Ecto neural progenitor cell (in vitro differentiated cells): ENCODE measurements around the gene FOXM1.

Experiments used
- DNase-seq: peaks from one replicate; pipeline ENCODE4 v3.0.0-alpha.2; 2018; ENCODE audit warnings: low spot score

The FOXM1 gene, protein sequence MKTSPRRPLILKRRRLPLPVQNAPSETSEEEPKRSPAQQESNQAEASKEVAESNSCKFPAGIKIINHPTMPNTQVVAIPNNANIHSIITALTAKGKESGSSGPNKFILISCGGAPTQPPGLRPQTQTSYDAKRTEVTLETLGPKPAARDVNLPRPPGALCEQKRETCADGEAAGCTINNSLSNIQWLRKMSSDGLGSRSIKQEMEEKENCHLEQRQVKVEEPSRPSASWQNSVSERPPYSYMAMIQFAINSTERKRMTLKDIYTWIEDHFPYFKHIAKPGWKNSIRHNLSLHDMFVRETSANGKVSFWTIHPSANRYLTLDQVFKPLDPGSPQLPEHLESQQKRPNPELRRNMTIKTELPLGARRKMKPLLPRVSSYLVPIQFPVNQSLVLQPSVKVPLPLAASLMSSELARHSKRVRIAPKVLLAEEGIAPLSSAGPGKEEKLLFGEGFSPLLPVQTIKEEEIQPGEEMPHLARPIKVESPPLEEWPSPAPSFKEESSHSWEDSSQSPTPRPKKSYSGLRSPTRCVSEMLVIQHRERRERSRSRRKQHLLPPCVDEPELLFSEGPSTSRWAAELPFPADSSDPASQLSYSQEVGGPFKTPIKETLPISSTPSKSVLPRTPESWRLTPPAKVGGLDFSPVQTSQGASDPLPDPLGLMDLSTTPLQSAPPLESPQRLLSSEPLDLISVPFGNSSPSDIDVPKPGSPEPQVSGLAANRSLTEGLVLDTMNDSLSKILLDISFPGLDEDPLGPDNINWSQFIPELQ

DNA sequence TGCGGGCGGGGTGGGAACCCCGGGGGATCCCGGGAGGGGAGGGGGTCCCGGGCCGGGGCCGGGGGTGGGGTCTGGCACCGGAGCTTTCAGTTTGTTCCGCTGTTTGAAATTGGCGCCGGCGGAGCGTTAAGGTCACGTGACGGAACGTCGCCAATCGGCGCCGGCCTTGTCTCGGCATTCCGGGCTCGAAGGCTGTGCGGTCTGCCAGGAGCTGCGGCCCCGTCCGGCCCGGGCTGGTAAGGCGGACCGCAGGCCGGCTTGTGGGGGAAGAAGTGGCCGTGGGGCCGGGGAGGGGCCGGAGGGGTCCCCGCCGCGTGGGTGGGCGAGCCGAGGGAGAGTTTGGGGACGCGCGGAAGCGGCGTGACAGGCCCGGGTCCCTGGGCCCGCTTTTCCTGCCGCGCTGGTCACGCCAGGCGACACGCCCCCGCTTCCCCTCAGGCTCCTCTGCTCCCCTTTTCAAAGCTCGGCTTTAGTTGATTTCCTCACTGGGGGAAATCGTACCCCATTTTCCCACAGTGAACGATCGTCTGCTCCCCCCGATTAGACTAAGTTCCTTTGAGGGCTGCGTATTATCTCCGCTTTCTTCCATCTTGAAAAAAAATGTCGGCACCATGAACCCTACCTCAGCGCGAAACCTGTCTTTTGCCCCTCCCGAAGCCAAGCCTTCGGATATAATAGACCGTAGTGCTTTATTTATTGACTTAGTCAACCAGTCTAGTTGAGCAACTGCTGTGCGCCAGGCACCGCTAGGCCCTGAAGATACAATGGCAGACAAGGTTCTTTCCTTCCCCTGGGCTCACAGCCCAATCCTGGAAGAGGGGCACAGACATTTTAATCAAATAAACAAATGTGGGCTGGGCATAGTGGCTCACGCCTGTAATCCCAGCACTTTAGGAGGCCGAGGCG lies at the start of gene FOXM1, which contains the start of gene RHNO1:
Gene FOXM1 (minus strand): TSS at position 128 of the 906 bp plus-strand sequence. CDS start 2,696 bp downstream, outside the sequence.
Gene RHNO1 (plus strand): TSS at position 177 of the 906 bp plus-strand sequence. CDS start 8,144 bp downstream, outside the sequence.
- peak; percentile 99 for DNase-seq

DNA sequence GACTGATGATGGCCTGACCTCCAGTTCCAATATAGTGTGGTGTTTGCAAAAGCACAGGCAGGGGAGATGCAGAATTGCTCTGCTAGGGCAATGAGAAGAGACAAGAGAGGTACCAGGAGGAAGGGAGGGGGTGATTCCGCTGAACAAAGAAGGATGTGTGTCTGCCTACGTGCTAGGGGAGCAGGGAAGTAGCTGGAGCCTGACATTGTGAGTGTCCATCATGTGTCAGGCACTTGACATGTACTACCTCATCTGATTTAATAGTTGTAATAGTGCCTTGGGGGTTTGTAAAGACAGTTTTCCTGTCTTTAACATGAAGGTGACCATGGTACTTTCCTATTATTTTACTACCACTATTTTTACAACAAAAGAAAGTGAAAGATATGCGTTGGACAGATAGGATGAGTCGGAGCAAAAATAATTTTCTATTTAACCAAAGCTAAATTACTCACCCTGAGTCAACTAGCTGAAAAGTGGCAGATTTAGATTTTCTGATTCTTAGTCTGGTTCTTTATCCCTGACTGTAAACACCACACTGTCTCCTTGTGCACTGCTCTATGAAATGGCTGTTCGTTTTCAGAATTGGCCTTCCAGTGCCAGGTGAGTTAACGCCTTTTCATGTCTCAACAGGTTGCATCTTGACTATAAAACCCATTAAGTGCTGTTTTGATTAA lies 48.5 kb upstream of the FOXM1 start:
- DNase-seq, result no peak

DNA sequence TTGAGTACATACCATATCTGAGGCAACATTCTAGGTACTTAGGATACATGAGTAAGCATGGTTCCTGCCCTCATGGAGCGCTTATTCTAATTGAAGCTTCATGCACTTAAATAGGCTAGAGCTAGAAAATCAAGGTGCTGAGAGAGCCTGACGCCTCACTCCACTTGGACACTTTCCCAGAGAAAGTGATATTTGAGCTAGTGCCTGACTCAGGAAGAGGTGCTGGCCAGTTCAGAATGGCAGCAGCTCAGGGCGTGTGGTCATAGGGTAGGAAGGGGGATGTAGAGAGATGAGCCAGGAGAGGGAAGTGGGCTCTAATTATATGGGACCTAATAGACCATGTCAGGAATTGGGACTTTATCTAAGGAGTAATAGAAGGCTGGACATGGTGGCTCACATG lies 47.0 kb upstream of the FOXM1 start:
- DNase-seq, result no peak

DNA sequence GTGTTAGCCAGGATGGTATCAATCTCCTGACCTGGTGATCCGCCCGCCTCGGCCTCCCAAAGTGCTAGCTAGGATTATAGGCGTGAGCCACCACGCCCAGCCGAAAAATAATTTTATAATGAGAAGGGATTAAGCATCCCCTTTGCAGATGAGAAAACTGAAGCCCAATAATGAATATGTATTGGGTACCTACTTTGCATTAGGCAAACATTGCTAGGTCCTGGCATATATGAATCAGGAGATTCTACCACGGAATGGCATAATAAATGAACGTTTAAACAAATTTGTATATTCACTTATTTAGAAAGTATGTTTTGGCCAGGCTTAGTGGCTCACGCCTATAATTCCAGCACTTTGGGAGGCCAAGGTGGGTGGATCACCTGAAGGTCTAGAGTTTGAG lies 46.1 kb upstream of the FOXM1 start:
- no peak for DNase-seq

DNA sequence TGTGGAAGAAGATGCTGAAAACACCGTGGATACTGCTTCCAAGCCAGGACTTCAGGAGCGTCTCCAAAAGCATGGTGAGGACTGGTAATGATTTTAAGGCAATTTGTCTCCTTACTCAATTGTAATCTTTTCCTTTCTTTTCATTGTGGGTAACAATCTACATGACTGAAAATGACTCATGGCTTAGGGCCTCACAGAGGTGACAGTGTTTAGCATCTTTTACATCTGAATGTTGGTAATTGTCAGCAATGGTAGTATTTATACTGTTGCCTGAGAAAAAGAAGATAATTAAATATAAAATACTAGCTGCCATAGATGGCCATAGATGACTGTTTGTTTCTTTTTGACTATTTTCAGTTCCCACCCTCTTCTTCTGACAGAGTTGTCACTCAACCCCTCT lies 45.4 kb upstream of the FOXM1 start:
- no peak for DNase-seq

DNA sequence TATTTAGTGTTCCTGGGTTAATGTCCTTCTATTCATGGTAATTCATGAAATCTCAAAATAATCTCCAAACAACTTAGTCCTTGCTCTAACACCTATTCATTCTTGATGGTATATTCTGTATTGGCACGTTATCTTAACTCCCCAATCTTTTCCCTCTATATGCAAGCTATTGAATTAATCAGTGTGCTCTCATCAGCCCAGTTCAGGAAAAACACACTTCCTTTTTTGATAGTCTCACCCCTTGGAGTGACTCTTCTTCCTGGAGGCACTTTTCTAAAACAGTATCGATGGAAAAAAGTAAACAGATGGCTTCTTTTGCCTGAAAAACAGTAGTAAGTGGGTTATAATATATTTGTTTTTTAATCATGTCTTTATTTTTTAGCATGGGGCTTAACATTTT lies 42.3 kb upstream of the FOXM1 start:
- no peak for DNase-seq

DNA sequence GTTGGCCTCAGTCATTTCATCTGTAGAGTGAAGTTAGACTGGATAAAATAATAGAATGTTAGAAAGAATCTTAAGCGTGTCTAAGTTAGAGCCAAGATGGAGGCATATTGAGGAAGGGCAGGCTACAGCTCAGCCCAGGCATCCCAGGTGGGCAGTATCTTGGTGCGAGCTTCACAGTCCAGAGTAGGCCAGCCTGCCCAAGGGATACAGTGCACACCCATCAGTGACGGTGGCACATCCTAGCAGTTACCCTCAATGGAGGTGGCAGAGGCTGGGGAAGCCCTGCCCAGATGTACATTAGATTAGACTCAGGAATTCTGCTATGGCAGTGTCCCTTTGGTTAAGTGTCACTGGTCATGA lies 35.2 kb upstream of the FOXM1 start:
- DNase-seq, result no peak

DNA sequence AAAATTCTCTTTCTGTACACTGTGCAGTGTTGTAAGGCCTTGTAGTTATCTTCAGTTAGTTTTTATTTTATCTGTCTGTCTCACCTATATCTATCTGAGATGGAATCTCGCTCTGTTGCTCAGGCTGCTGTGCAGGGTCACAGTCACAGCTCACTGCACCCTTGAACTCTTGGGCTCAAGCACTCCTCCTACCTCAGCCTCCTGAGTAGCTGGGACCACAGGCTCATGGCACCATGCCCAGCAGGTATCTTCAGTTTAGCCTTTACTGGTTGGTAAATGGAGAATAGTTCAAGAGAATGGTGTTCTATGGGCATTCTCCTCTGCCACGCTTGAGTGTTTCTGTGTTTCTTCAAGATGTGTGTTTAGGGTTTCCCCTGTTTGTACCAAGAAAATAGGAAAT lies 27.3 kb upstream of the FOXM1 start:
- DNase-seq, result no peak

DNA sequence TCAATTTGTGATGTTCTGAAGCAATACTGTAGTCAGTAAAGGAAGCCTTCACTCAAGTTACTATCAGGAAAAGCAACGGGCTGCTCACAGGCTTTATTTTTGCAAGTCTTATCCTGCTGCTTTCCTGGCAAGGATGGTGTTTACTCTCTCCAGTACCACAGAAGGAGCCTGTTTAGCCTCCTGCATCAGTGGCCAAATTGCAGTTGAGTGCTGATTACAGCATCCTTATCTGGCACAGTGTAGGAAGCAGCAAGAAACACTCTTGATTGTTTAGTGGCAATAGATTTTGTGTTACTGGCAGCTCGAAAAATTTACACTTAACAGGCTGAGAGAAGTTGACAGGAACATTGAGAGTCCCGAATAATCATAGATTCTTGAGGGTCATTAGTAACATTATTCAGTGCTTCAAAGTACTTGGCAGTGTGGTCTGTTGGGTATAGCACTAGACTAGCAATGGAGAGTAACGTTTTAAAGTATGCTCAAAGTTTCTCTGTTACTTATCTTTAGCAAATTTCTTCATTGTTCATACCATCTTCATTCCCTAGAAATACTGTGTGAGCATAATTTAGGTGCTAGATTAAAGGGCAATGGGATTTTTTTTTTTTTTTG lies 25.4 kb upstream of the FOXM1 start:
- no peak for DNase-seq

DNA sequence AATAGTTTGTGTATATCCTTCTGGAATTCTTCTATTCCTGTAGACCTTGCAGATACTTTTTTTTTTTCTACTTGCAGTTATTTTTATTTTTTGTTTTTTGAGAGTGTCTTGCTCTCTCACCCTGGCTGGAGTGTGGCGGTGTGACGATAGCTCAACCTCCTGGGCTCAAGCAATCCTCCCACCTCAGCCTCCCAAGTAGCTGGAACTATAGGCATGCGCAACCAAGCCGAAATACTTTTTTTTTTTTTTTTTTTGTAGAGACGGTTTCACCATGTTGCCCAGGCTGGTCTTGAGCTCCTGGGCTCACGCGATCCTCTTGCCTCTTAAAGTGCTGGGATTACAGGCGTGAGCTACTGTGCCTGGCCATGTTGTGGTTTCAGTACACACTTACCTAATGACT lies 23.7 kb upstream of the FOXM1 start:
- no peak for DNase-seq

DNA sequence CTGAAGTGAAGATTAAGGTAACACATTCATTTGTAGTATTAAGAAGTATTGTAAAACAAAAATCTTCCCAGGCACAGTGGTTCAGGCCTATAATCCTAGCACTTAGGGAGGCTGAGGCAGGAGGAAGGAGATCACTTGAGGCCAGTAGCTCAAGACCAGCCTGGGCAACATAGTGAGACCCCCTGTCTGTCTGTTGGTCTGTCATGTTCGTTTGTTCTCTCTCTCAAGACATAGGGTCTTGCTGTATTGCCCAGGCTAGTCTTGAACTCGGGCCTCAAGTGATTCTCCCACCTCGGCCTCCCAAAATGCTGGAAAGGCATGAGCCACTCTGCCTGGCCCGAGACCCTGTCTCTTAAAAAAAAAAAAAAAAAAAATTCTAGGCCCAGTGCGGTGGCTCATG lies 20.4 kb upstream of the FOXM1 start:
- no peak for DNase-seq

DNA sequence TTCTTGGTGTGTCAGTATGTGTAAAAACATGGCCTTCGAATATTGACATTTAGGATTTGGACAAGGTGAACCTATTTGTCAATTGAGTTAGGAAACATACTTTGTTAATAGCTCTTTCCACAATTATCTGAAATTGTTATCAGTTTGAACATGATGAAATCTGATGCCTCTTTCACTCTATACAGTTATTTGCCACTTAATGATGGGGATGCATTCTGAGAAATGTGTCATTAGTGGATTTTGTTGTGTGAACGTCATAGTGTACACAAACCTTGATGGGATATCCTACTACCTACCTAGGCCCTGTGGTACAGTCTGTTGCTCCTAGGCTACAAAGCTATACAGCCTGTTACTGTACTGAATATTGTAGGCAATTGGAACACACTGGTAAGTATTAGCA lies 18.5 kb upstream of the FOXM1 start:
- DNase-seq, result no peak

DNA sequence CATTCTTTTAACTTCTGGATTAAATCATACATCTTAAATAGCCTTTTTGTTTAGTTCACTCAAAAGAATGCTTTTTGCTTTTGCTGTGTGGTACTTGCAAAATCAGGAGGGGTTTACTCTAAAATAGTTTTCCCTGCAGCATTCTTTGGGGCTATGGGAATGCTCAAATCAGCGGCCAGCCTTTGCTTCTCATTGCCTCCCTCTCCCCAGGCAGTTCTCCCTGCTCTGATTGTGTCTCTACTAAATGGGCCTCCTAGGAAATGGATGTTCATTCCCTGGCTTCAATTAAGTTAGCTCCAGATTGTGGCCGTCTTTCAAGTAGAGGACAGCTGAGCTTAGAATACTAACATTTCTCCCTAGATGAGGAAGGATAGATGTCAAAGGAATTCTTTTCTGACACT lies 18.1 kb upstream of the FOXM1 start:
- no peak for DNase-seq

DNA sequence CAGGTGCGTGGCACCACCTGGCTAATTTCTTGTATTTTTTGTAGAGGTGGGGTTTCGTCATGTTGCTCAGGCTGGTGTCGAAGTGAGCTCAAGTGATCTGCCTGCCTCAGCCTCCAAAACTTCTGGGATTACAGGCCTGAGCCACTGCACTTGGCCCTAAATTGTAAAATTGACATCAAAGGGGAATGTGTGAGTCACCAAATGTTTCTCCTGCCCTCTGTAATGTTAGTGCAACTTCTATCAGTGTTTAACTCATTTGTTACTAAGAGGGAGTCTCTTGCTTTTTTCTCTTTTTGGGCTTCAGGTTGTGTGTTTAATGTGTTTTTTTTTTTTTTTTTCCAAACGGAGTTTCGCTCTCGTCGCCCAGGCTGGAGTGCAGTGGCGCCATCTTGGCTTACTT lies 16.0 kb upstream of the FOXM1 start:
- no peak for DNase-seq

DNA sequence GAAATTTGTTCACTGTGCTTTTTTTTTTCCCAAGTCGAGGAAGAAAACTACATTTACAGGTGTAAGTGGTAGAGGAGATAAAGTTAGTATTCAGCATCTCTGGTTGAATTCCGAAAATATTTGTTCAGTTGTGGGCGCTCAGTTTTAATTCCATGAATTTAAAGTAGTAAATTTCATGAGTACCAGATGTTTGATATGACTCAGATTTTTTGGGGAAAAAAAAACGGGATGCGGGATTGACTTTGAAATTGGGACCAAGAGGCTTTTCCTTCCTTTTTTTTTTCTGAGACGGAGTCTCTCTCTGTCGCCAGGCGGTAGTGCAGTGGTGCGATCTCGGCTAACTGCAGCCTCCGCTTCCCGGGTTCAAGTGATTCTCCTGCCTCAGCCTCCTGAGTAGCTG lies 15.3 kb upstream of the FOXM1 start:
- DNase-seq, result no peak

DNA sequence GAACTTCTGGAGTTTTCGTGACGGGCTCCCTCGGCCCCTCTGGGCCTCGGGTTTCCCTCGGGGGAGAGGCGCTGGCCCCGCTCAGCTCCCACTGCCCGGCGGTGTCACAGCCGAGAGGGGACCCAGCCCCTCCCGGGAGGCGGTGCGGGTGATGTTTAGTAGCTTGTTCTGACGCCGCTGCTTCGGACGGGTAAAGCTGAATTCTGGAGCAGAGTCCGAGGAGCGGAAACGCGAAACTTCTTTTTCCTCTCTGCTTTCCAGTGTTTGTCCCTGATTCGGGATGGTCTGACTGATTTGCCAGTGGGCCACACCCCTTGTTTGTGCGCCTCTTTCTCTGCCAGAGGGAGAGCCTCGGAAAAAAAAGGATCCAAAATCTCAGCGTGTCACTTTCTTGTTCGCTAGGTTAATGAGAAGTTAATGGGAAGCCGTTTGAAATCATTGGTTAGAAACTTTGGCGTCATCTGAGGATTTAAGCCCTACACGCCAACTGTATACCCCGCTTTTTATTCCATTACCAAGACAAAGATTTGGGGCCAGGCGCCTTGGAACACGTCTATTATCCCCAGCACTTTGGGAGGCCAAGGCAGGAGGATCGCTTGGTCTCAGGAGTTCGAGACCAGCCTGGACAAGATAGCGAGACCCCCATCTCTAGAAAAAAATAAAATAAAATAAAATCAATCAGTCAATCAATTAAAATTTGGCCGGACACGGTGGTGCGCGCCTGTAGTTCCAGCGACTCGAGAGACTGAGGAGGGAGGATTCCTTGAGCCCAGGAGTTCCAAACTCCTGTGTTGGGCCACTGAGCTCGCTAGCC lies 14.5 kb upstream of the FOXM1 start:
- no peak for DNase-seq

DNA sequence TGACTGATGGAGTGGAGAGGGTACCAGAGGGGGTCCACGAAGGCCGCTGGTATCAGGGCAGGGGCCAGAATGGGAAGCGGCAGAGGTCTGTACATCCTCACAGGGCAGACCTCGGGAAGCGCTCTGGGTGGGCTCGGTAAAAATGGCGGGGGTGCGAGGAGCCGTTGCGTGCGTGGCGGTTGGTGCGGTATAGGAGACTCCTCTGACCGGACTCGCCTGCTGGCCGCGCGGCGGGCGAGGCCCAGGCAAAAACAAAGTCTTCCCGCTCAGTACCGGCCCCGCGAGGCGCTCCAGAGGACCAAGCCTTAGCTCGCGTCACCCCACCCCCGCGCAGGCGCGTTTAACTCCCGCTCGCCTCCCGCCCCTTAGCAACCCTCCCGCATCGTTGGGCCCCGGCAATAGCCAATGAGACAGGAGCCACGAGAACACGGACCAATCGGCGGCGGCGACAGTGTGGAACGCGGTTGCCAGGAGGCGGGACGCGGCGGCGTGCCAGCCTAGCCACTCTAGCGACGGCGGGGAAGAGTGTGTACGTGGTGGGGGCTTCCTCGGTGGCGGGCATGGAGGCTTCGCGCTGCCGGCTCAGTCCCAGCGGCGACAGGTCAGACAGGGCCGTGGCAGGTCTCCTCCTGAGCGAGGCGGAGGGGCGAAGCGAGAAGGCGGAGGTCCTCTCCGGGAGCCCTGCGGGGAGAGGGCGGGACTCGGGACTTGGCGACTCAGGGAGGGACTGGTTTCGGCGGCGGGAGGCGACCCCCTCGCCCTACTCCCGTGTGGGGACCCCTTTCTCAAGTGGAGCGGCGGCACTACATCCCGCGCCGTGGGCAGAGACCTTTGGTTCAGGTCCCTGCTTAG lies 13.6 kb upstream of the FOXM1 start, which contains the start of gene TULP3:
Gene TULP3 (plus strand): TSS at position 504 of the 852 bp plus-strand sequence. CDS start 57 bp downstream, at position 561.
- DNase-seq, result peak; percentile 100

DNA sequence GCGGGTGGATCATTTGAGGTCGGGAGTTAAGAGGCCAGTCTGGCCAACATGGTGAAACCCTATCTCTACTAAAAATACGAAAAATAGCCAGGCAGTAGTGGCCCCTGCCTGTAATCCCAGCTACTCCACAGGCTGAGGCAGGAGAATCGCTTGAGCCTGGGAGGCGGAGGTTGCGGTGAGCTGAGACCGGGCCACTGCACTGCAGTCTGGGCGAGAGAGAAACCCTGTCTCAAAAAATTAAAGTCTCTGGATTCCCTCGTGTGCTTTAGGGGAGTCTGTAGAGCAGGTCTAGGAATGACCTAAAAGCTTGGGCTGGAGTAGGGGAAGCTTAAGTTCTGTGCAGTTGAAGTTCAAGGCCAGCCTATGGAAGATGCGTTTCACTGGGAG lies 13.0 kb upstream of the FOXM1 start:
- no peak for DNase-seq

DNA sequence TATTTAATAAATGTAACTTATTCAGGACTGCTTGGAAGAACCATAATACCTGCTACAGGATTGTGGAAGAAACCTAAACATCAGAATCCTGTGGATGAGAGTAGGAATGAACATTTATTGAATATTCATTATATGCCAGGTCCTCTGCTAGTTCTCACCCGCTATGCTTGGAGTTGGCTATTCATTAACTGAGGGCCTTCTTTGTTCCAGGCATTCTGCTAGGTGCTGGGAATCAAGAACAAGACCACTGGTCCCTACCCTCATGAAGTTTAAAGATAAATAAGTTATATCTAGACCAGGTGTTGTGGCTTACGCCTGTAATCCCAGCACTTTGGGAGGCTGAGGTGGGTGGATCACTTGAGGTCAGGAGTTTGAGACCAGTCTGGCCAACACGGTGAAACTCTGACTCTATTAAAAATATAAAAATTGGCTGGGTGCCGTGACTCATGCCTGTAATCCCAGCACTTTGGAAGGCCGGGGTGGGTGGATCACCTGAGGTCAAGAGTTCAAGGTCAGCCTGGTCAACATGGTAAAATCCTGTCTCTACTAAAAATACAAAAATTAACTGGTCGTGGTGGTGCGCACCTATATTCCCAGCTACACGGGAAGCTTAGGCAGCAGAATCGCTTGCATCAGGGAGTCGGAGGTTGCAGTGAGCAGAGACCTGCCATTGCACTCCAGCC lies 9.9 kb upstream of the FOXM1 start:
- no peak for DNase-seq
